Mesenchymal stem cell (in vitro differentiated cells and primary cell): ENCODE measurements around the gene GAB2.

ENCODE experiments used
- DNase-seq: peaks from one replicate; pipeline ENCODE4 v3.0.0-alpha.2; 2013
- H2AFZ ChIP-seq: one replicate; pipeline ENCODE4 v1.6.1; 2013; ENCODE audit warnings: low read depth, mild to moderate bottlenecking, control low read depth, inconsistent platforms, low read length, moderate library complexity
- H2AK5ac ChIP-seq: 2 replicates; pipeline ENCODE4 v1.6.1; 2013; ENCODE audit warnings: low read length, moderate library complexity, mild to moderate bottlenecking, inconsistent platforms; ENCODE audit not compliant: severe bottlenecking
- H2BK120ac ChIP-seq: one replicate; pipeline ENCODE4 v1.6.1; 2013; ENCODE audit warnings: low read depth, mild to moderate bottlenecking, inconsistent platforms, low read length, moderate library complexity
- H2BK12ac ChIP-seq, 2 experiments: one replicate each; pipeline ENCODE4 v1.6.1; 2013; ENCODE audit warnings: inconsistent platforms in 2 of 2, low read length in 2 of 2, mild to moderate bottlenecking in 2 of 2, moderate library complexity in 2 of 2, control low read depth in 1 of 2
- H2BK15ac ChIP-seq: one replicate; pipeline ENCODE4 v1.6.1; 2013; ENCODE audit warnings: mild to moderate bottlenecking, low read depth, inconsistent platforms; ENCODE audit not compliant: poor library complexity, severe bottlenecking
- H2BK5ac ChIP-seq: 2 replicates; pipeline ENCODE4 v1.6.1; 2013; ENCODE audit warnings: low read depth, mild to moderate bottlenecking, low read length, control low read depth, inconsistent platforms; ENCODE audit not compliant: poor library complexity, severe bottlenecking
- H3K14ac ChIP-seq, 2 experiments: one replicate each; pipeline ENCODE4 v1.6.1; 2013; ENCODE audit warnings: inconsistent platforms in 2 of 2, low read length in 2 of 2, control low read depth in 1 of 2, mild to moderate bottlenecking in 1 of 2, moderate library complexity in 1 of 2
- H3K18ac ChIP-seq, 2 experiments: one replicate each; pipeline ENCODE4 v1.6.1; 2013; ENCODE audit warnings: inconsistent platforms in 2 of 2, low read length in 2 of 2, control low read depth in 1 of 2, low read depth in 1 of 2, mild to moderate bottlenecking in 1 of 2
- H3K23ac ChIP-seq, 2 experiments: one replicate each; pipeline ENCODE4 v1.6.1; 2013; ENCODE audit warnings: inconsistent platforms in 2 of 2, low read length in 2 of 2, mild to moderate bottlenecking in 2 of 2, moderate library complexity in 2 of 2, control low read depth in 1 of 2
- H3K27ac ChIP-seq: 2 replicates; pipeline ENCODE4 v1.5.1; 2013; ENCODE audit warnings: mild to moderate bottlenecking, moderate library complexity, low read length, control low read depth, inconsistent platforms; ENCODE audit not compliant: poor library complexity, severe bottlenecking
- H3K27me3 ChIP-seq, 2 experiments: 2 replicates each; pipeline versions ENCODE4 v1.6.1 to v1.7.0; 2013; ENCODE audit warnings: low read length in 2 of 2, mild to moderate bottlenecking in 2 of 2, moderate library complexity in 2 of 2, control low read depth in 1 of 2, inconsistent platforms in 1 of 2; ENCODE audit not compliant: control insufficient read depth in 1 of 2, insufficient read depth in 1 of 2
- H3K36me3 ChIP-seq, 2 experiments: 2 replicates each; pipeline versions ENCODE4 v1.6.1 to v1.7.0; 2013; ENCODE audit warnings: low read length in 2 of 2, control low read depth in 1 of 2, inconsistent platforms in 1 of 2, low read depth in 1 of 2, mild to moderate bottlenecking in 1 of 2; ENCODE audit not compliant: insufficient read depth in 2 of 2, control insufficient read depth in 1 of 2
- H3K4ac ChIP-seq, 2 experiments: one replicate each; pipeline ENCODE4 v1.6.1; 2013; ENCODE audit warnings: inconsistent platforms in 2 of 2, low read length in 2 of 2, mild to moderate bottlenecking in 2 of 2, moderate library complexity in 2 of 2, control low read depth in 1 of 2, low read depth in 1 of 2
- H3K4me1 ChIP-seq: 2 replicates; pipeline ENCODE4 v1.6.1; 2013; ENCODE audit warnings: low read depth, low read length, control low read depth; ENCODE audit not compliant: control insufficient read depth, insufficient read depth
- H3K4me2 ChIP-seq: 2 replicates; pipeline ENCODE4 v1.6.1; 2013; ENCODE audit warnings: low read length, mild to moderate bottlenecking, inconsistent platforms; ENCODE audit not compliant: poor library complexity, severe bottlenecking
- H3K4me3 ChIP-seq, 2 experiments: 2 replicates each; pipeline versions ENCODE4 v1.5.1 to v1.7.0; 2013; ENCODE audit warnings: low read length in 2 of 2, mild to moderate bottlenecking in 2 of 2, control low read depth in 1 of 2, low read depth in 1 of 2; ENCODE audit not compliant: insufficient read depth in 1 of 2
- H3K79me1 ChIP-seq: replicated peaks from 2 replicates; pipeline ENCODE4 v1.6.1; 2013; ENCODE audit warnings: mild to moderate bottlenecking, control low read depth, low read length, inconsistent platforms; ENCODE audit not compliant: poor library complexity, severe bottlenecking
- H3K9ac ChIP-seq: 2 replicates; pipeline ENCODE4 v1.7.0; 2013; ENCODE audit warnings: mild to moderate bottlenecking, low read length, moderate library complexity
- H3K9me3 ChIP-seq: 2 replicates; pipeline ENCODE4 v1.7.0; 2013; ENCODE audit warnings: mild to moderate bottlenecking, low read length; ENCODE audit not compliant: control insufficient read depth
- H4K8ac ChIP-seq: one replicate; pipeline ENCODE4 v1.6.1; 2013; ENCODE audit warnings: inconsistent platforms, mild to moderate bottlenecking, low read length, moderate library complexity
- H4K91ac ChIP-seq: one replicate; pipeline ENCODE4 v1.6.1; 2013; ENCODE audit warnings: mild to moderate bottlenecking, low read length, inconsistent platforms
- WGBS: methylation state at CpG from one replicate; pipeline ENCODE4 v1.1.7; 2013; ENCODE audit warnings: mixed read lengths; 5-methylcytosine and 5-hydroxymethylcytosine counted together

The GAB2 gene

GRCh38 chr11:78460471-78460870 is 42.9 kb upstream of the GAB2 start:
- Histone ChIP-seq H4K91ac (no peak overlapping the region), H3K18ac (no peak overlapping the region), H3K79me1 (no peaks in the 10 kb centered on the region), H3K4me2 (no peak overlapping the region), H3K23ac (no peak overlapping the region), H2AK5ac (no peak overlapping the region), H3K27ac (no peak overlapping the region), H3K9ac (no peak overlapping the region), H4K8ac (no peak overlapping the region), H3K4me3 (no peak overlapping the region), H3K9me3 (no peaks in the 10 kb centered on the region), H2BK15ac (no peak overlapping the region), H3K4ac (no peak overlapping the region), H3K27me3 (no peaks in the 10 kb centered on the region), H3K4me1 (no peaks in the 10 kb centered on the region), H2AFZ (no peak overlapping the region), H2BK120ac (no peak overlapping the region), H3K14ac (no peak overlapping the region), H3K36me3 (peaks cover 7 to 19% of the 10 kb centered on the region in 2 experiments), H2BK12ac (no peak overlapping the region), H2BK5ac (no peak overlapping the region)
- DNase-seq: no peak
- 84% methylated on average over 1 of the region's 1 CpG for WGBS

- H3K9me3 ChIP-seq: no peaks in the 10 kb centered on the region
- H2AFZ ChIP-seq: no peak overlapping the region
- H3K27ac ChIP-seq: no peak overlapping the region
- H2BK15ac ChIP-seq: no peak overlapping the region
- 88% methylated on average over 3 of the region's 4 CpGs for WGBS
- H3K14ac ChIP-seq: no peak overlapping the region
- no peak overlapping the region for H4K8ac ChIP-seq
- no peak overlapping the region for H2BK120ac ChIP-seq
- no peak overlapping the region for H3K9ac ChIP-seq
- H2AK5ac ChIP-seq: no peak overlapping the region
- no peak overlapping the region for H3K18ac ChIP-seq
- no peak overlapping the region for H3K4ac ChIP-seq
- no peak for DNase-seq
- H3K23ac ChIP-seq: no peak overlapping the region
- no peak overlapping the region for H2BK12ac ChIP-seq
- no peak overlapping the region for H2BK5ac ChIP-seq
- no peaks in the 10 kb centered on the region for H3K79me1 ChIP-seq
- H3K4me3 ChIP-seq: no peak overlapping the region
- H4K91ac ChIP-seq: no peak overlapping the region
- no peaks in the 10 kb centered on the region for H3K27me3 ChIP-seq
- H3K36me3 ChIP-seq: peaks cover under 1 to 21% of the 10 kb centered on the region in 2 experiments
- no peak overlapping the region for H3K4me2 ChIP-seq
- H3K4me1 ChIP-seq: no peaks in the 10 kb centered on the region
These were observed 42.1 kb upstream of the GAB2 start for GRCh38 chr11:78459738-78460137.

GRCh38 chr11:78457448-78457847 is 39.8 kb upstream of the GAB2 start:
- Histone ChIP-seq H3K27ac (no peak overlapping the region), H3K4me3 (no peak overlapping the region), H3K4me1 (no peaks in the 10 kb centered on the region), H2BK5ac (no peak overlapping the region), H3K14ac (no peak overlapping the region), H3K9ac (no peak overlapping the region), H3K4me2 (no peak overlapping the region), H3K27me3 (no peaks in the 10 kb centered on the region), H3K4ac (no peak overlapping the region), H4K8ac (no peak overlapping the region), H3K23ac (no peak overlapping the region), H2AFZ (no peak overlapping the region), H3K9me3 (no peaks in the 10 kb centered on the region), H2AK5ac (no peak overlapping the region), H4K91ac (no peak overlapping the region), H2BK15ac (no peak overlapping the region), H3K79me1 (no peaks in the 10 kb centered on the region), H2BK12ac (no peak overlapping the region), H3K18ac (no peak overlapping the region), H3K36me3 (peaks cover 0 to 17% of the 10 kb centered on the region in 2 experiments), H2BK120ac (no peak overlapping the region)
- WGBS: 60% methylated on average over 1 of the region's 2 CpGs
- DNase-seq: no peak

- H3K4me3 ChIP-seq: no peak overlapping the region
- no peak overlapping the region for H3K27ac ChIP-seq
- 80% methylated on average over 2 of the region's 2 CpGs for WGBS
- H2BK12ac ChIP-seq: no peak overlapping the region
- no peak overlapping the region for H4K91ac ChIP-seq
- H3K4me2 ChIP-seq: no peak overlapping the region
- no peaks in the 10 kb centered on the region for H3K9me3 ChIP-seq
- H3K18ac ChIP-seq: no peak overlapping the region
- no peak overlapping the region for H2AK5ac ChIP-seq
- no peak overlapping the region for H2BK120ac ChIP-seq
- H3K23ac ChIP-seq: no peak overlapping the region
- no peaks in the 10 kb centered on the region for H3K4me1 ChIP-seq
- H3K4ac ChIP-seq: no peak overlapping the region
- H3K36me3 ChIP-seq: peaks cover 0 to 14% of the 10 kb centered on the region in 2 experiments
- no peak for DNase-seq
- H2BK5ac ChIP-seq: no peak overlapping the region
- no peak overlapping the region for H2AFZ ChIP-seq
- no peak overlapping the region for H2BK15ac ChIP-seq
- no peaks in the 10 kb centered on the region for H3K27me3 ChIP-seq
- H3K14ac ChIP-seq: no peak overlapping the region
- H3K9ac ChIP-seq: no peak overlapping the region
- peaks cover 2% of the 10 kb centered on the region for H3K79me1 ChIP-seq
- H4K8ac ChIP-seq: no peak overlapping the region
These were observed 35.7 kb upstream of the GAB2 start for GRCh38 chr11:78453140-78453935.
